ENCODE results near the gene ECE1. TPM values are rescaled to one million over a fixed set of nuclear protein-coding genes. Genes with fewer than 3 reads are reported as not detected.
"Not testable (repeated sequence)": the region's sequence is repeated elsewhere in the genome, so short reads cannot be mapped to it uniquely, and the experiment has no call there.

Gene ECE1
- total RNA-seq, 1 donor from 2014 or later, result 139 TPM

GRCh38 chr1:21291184-21291583 is 921 bp upstream of the ECE1 start:
- DNase-seq (ENCODE audit: low spot score), result no peak
- Mint-ChIP-seq H3K4me3 (peak overlapping the region; percentile 89), H3K9me3 (no peaks in the 10 kb centered on the region), H3K36me3 (ENCODE audit: low read depth) (peaks cover 6% of the 10 kb centered on the region), H3K27ac (peak overlapping the region; percentile 87), H3K4me1 (ENCODE audit: low read depth) (peaks cover 63% of the 10 kb centered on the region), H3K27me3 (ENCODE audit: insufficient read depth) (no peaks in the 10 kb centered on the region)
- intact Hi-C loops (cut with micrococcal nuclease), result loop anchor here (5.0 kb wide), 3 partner anchors 114 to 736 kb away; partner anchors contain the start of genes EIF4G3 and HP1BP3

DNA sequence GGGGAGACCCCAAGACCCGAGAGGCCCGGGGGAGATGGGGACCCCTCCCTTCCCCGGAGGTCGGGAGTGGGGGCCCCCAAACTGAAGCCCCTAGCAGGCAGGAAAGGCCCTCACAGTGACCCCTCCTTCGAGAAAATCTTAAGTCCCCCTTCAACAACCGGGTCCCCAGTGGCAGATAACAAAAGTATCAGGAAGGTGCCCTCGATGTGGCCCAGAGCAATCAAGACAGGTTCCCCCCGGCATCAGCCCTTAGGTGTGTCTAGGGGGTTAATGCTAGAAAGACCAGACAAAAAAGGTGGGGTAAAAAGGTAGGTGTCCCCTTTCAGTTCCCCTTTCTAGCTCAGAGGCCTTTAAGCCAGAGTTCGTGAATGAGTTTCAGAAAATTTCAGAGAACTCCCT is 282 bp upstream of the ECE1 start:
- peak overlapping the region; percentile 89 for H3K4me3 Mint-ChIP-seq
- no peaks in the 10 kb centered on the region for H3K27me3 Mint-ChIP-seq (ENCODE audit: insufficient read depth)
- intact Hi-C loops (cut with micrococcal nuclease), result loop anchor here (5.0 kb wide), 3 partner anchors 113 to 737 kb away; partner anchors contain the start of genes EIF4G3 and HP1BP3
- H3K4me1 Mint-ChIP-seq (ENCODE audit: low read depth), result peaks cover 57% of the 10 kb centered on the region
- peaks cover 3% of the 10 kb centered on the region for H3K36me3 Mint-ChIP-seq (ENCODE audit: low read depth)
- no peak for DNase-seq (ENCODE audit: low spot score)
- peak overlapping the region; percentile 87 for H3K27ac Mint-ChIP-seq
- no peaks in the 10 kb centered on the region for H3K9me3 Mint-ChIP-seq

GRCh38 chr1:21289127-21289526 is 1.1 kb downstream of the ECE1 start:
- Mint-ChIP-seq H3K36me3 (ENCODE audit: low read depth) (peaks cover 6% of the 10 kb centered on the region), H3K27ac (peak overlapping the region; percentile 82), H3K4me1 (ENCODE audit: low read depth) (peaks cover 46% of the 10 kb centered on the region), H3K27me3 (ENCODE audit: insufficient read depth) (no peaks in the 10 kb centered on the region), H3K9me3 (no peaks in the 10 kb centered on the region), H3K4me3 (peak overlapping the region; percentile 89)
- DNase-seq (ENCODE audit: low spot score), result no peak
- intact Hi-C loops (cut with micrococcal nuclease), result no loop called here

DNA sequence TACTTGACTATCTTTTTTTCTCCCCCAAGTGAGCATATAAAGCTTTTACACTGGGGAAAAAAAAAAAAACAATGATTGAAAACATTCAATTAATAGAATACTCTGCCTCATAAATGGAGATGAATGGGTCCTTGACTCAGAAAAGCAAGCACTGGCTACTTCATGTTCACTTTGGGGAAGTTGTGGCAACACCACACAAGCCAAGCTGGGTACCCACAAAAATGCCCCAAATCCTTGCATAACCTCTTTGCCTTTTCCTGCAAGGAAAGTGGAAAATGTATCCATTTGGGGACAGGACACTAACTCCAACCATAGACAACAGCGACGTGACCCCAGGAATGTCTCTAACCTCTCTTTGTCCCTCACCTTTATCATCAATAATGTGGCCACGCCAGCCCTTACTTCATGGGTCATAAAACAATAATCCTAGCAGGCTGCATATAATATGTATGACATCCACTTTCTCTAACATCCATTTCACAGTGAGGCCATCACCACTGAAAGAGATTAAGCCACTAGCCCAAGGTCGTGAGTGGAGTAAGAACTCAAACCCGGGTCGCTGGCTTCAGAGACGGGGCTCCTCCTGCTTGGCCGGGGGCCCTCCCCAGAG is 2.3 kb downstream of the ECE1 start:
- peak overlapping the region; percentile 38 for H3K4me3 Mint-ChIP-seq
- H3K27ac Mint-ChIP-seq, result no peak overlapping the region
- H3K36me3 Mint-ChIP-seq (ENCODE audit: low read depth), result peaks cover 10% of the 10 kb centered on the region
- intact Hi-C loops (cut with micrococcal nuclease), result no loop called here
- DNase-seq (ENCODE audit: low spot score), result no peak
- H3K9me3 Mint-ChIP-seq, result no peaks in the 10 kb centered on the region
- peaks cover 38% of the 10 kb centered on the region for H3K4me1 Mint-ChIP-seq (ENCODE audit: low read depth)
- H3K27me3 Mint-ChIP-seq (ENCODE audit: insufficient read depth), result no peaks in the 10 kb centered on the region

DNA sequence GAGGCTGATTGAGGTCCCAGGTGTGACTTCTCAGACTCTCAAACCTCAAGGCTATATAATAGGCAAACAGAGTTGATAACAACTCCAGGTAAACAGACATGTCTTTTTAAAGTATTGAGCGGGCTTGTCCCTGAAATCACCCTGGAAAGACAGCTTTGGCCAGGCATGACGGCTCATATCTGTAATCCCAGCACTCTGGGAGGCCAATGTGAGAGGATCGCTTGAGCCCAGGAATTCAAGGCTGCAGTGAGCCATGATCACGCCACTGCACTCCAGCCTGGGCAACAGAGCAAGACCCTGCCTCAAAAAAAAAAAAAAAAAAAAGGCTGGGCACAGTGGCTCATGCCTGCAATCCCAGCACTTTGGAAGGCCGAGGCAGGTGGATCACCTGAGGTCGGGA is 4.9 kb downstream of the ECE1 start:
- Mint-ChIP-seq H3K36me3 (ENCODE audit: low read depth) (peaks cover 17% of the 10 kb centered on the region), H3K4me1 (ENCODE audit: low read depth) (peaks cover 31% of the 10 kb centered on the region)
- H3K27ac Mint-ChIP-seq; DNase-seq (ENCODE audit: low spot score); intact Hi-C loops (cut with micrococcal nuclease); H3K4me3 Mint-ChIP-seq; H3K27me3 Mint-ChIP-seq (ENCODE audit: insufficient read depth); H3K9me3 Mint-ChIP-seq: not testable (repeated sequence)

DNA sequence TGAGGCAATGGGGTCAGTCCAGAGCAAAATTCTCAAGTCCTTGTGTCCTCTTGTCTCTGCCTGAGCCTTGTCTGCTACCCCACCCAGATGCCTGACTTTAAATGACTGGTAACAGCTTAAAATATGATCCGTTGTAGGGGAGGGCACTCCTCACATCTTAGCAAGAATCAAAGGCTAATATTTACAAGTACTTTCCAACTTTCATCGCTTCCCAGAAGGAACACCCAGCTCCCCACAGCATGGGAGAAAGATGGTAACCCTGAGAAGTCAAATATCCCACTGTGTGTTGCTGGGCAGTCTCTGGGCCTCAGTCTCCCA is 5.2 kb downstream of the ECE1 start:
- H3K27ac Mint-ChIP-seq, result no peak overlapping the region
- H3K36me3 Mint-ChIP-seq (ENCODE audit: low read depth), result peaks cover 20% of the 10 kb centered on the region

GRCh38 chr1:21284206-21285054 is 5.8 kb downstream of the ECE1 start:
- Mint-ChIP-seq H3K4me3 (no peak overlapping the region), H3K4me1 (ENCODE audit: low read depth) (peaks cover 38% of the 10 kb centered on the region), H3K27ac (peak overlapping the region; percentile 10), H3K36me3 (ENCODE audit: low read depth) (peaks cover 21% of the 10 kb centered on the region), H3K9me3 (no peaks in the 10 kb centered on the region), H3K27me3 (ENCODE audit: insufficient read depth) (no peaks in the 10 kb centered on the region)
- DNase-seq (ENCODE audit: low spot score), result no peak
- intact Hi-C loops (cut with micrococcal nuclease), result no loop called here

More for the DNA sequence above, 5.2 kb downstream of the ECE1 start:
- H3K4me1 Mint-ChIP-seq (ENCODE audit: low read depth), result peaks cover 35% of the 10 kb centered on the region
- intact Hi-C loops (cut with micrococcal nuclease), result no loop called here
- no peak for DNase-seq (ENCODE audit: low spot score)
- no peaks in the 10 kb centered on the region for H3K9me3 Mint-ChIP-seq
- no peaks in the 10 kb centered on the region for H3K27me3 Mint-ChIP-seq (ENCODE audit: insufficient read depth)
- no peak overlapping the region for H3K4me3 Mint-ChIP-seq

DNA sequence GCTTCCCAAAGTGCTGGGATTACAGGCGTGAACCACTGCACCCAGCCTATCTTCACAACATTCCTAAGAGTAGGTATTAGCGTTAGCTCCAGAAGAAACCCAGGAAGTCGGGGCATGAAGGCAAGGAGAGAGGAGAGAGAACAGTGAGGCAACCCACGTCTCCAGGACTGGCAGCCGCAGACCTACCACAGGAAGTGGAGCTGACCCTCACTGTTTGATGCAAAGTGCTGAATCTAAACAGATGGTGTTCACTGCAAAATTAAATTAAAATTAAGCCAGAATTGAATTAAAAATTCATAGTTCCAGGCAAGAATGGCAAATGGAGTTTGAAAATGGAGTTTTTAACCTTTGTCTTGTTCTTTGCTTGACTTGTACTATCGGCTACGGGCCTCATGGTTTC is 6.7 kb downstream of the ECE1 start:
- peaks cover 23% of the 10 kb centered on the region for H3K36me3 Mint-ChIP-seq (ENCODE audit: low read depth)
- peaks cover 39% of the 10 kb centered on the region for H3K4me1 Mint-ChIP-seq (ENCODE audit: low read depth)
- DNase-seq (ENCODE audit: low spot score), result no peak
- no peak overlapping the region for H3K27ac Mint-ChIP-seq
- no peaks in the 10 kb centered on the region for H3K27me3 Mint-ChIP-seq (ENCODE audit: insufficient read depth)
- H3K4me3 Mint-ChIP-seq, result no peak overlapping the region
- intact Hi-C loops (cut with micrococcal nuclease), result no loop called here
- H3K9me3 Mint-ChIP-seq, result no peaks in the 10 kb centered on the region

GRCh38 chr1:21282020-21282419 is 8.2 kb downstream of the ECE1 start:
- H3K9me3 Mint-ChIP-seq; DNase-seq (ENCODE audit: low spot score); intact Hi-C loops (cut with micrococcal nuclease); H3K4me3 Mint-ChIP-seq; H3K27ac Mint-ChIP-seq; H3K27me3 Mint-ChIP-seq (ENCODE audit: insufficient read depth): not testable (repeated sequence)
- Mint-ChIP-seq H3K4me1 (ENCODE audit: low read depth) (peaks cover 38% of the 10 kb centered on the region), H3K36me3 (ENCODE audit: low read depth) (peaks cover 31% of the 10 kb centered on the region)

- Mint-ChIP-seq H3K4me1 (ENCODE audit: low read depth) (peaks cover 38% of the 10 kb centered on the region), H3K36me3 (ENCODE audit: low read depth) (peaks cover 34% of the 10 kb centered on the region)
- intact Hi-C loops (cut with micrococcal nuclease), result loop anchor here (1.0 kb wide), 1 partner anchor 10 kb away; no protein-coding TSS in a partner anchor
Measured at GRCh38 chr1:21280482-21280881, 9.8 kb downstream of the ECE1 start.

GRCh38 chr1:21280011-21280471 is 10.2 kb downstream of the ECE1 start:
- Mint-ChIP-seq H3K36me3 (ENCODE audit: low read depth) (peaks cover 34% of the 10 kb centered on the region), H3K9me3 (no peaks in the 10 kb centered on the region), H3K4me1 (ENCODE audit: low read depth) (peaks cover 39% of the 10 kb centered on the region), H3K4me3 (peak overlapping the region; percentile 72), H3K27ac (peak overlapping the region; percentile 92), H3K27me3 (ENCODE audit: insufficient read depth) (no peaks in the 10 kb centered on the region)
- DNase-seq (ENCODE audit: low spot score), result no peak
- intact Hi-C loops (cut with micrococcal nuclease), result loop anchor here (1.0 kb wide), 1 partner anchor 10 kb away; no protein-coding TSS in a partner anchor

More at GRCh38 chr1:21280482-21280881, 9.8 kb downstream of the ECE1 start:
- peak overlapping the region; percentile 92 for H3K27ac Mint-ChIP-seq
- H3K9me3 Mint-ChIP-seq, result no peaks in the 10 kb centered on the region
- no peak for DNase-seq (ENCODE audit: low spot score)
- no peaks in the 10 kb centered on the region for H3K27me3 Mint-ChIP-seq (ENCODE audit: insufficient read depth)
- peak overlapping the region; percentile 72 for H3K4me3 Mint-ChIP-seq

DNA sequence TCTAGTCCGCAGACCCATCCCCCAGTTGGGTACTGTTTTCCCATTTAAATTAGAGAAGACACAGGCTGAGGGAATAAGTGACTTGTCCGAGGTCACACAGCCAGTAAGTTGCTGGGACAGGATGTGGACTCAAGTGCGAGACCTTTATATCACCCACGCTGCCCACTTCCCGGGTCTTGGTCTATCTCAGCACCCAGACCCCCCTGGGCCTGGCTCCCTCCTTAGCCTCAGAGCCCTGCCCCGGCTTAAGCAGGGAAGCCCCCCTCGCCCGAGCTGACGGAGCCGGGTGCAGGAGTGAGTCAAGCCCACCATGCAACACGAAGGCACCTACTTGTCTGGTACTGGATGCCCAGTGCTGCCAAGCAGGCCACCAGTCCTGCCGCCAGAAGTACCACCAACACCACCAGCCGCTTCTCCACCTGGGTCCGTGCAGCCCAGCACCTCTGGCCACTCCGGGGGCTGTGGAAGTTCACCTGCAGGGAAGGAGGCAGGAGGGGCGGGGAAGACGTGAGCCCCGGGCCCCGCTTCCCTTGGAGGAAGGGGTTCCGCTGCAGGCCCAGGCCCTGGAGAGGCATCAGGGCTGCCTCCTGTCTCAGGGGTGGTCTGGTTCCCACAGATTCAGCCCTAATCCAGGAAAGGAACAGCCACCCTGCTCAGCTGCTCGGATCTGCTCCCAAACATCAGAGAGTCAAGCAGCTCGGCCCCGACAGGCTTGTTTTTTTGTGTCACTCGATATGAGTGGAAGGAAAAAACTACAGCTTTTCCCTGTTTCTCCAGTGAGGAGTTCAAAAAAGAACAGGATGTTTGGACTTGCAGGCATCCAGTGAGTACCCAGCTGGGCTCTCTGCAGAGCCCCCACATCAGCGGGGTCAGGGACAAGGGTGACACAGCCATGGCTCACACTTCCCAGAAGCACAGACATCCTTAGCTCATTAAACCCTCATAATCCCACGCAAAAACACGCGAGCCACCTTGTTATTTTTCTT is 11.1 kb downstream of the ECE1 start:
- Mint-ChIP-seq H3K4me1 (ENCODE audit: low read depth) (peaks cover 45% of the 10 kb centered on the region), H3K4me3 (peak overlapping the region; percentile 72), H3K9me3 (no peaks in the 10 kb centered on the region), H3K36me3 (ENCODE audit: low read depth) (peaks cover 38% of the 10 kb centered on the region), H3K27me3 (ENCODE audit: insufficient read depth) (no peaks in the 10 kb centered on the region), H3K27ac (peak overlapping the region; percentile 92)
- intact Hi-C loops (cut with micrococcal nuclease), result no loop called here
- DNase-seq (ENCODE audit: low spot score), result no peak
